Kidney epithelial cell (primary cell): Measurements from ENCODE around the gene SLC12A4. TPM values are rescaled to one million over a fixed set of nuclear protein-coding genes. Genes with fewer than 3 reads are reported as not detected.

Experiments used
- DNase-seq: peaks from one replicate; pipeline ENCODE4 v3.0.0-alpha.2; 2010; ENCODE audit warnings: low read depth
- H3K27me3 ChIP-seq: 2 replicates; pipeline ENCODE4 v1.6.0; 2011; ENCODE audit warnings: low read length; ENCODE audit not compliant: control insufficient read depth, insufficient read depth
- H3K36me3 ChIP-seq: 2 replicates; pipeline ENCODE4 v1.5.1; 2011; ENCODE audit warnings: low read length; ENCODE audit not compliant: control insufficient read depth, insufficient read depth
- H3K4me3 ChIP-seq: 2 replicates; pipeline ENCODE4 v1.5.1; 2011; ENCODE audit warnings: low read depth, mild to moderate bottlenecking, control low read depth, low read length
- total RNA-seq: library from RNA; depleted of rRNA; stranded (reverse); fragments of >200 nt; gene quantifications from 2 replicates; pipeline ENCODE4 v1.2.3, GENCODE V29; 2015
- TF ChIP-seq, protein P1 (sequence below): IDR thresholded peaks from 2 replicates; pipeline ENCODE4 v1.5.1; 2011; ENCODE audit warnings: mild to moderate bottlenecking, moderate library complexity, low read length, control low read depth, inconsistent platforms; ENCODE audit not compliant: insufficient read depth, poor library complexity, severe bottlenecking

The SLC12A4 gene
- total RNA-seq, 1 donor from 2014 or later, result 36.6 TPM

DNA sequence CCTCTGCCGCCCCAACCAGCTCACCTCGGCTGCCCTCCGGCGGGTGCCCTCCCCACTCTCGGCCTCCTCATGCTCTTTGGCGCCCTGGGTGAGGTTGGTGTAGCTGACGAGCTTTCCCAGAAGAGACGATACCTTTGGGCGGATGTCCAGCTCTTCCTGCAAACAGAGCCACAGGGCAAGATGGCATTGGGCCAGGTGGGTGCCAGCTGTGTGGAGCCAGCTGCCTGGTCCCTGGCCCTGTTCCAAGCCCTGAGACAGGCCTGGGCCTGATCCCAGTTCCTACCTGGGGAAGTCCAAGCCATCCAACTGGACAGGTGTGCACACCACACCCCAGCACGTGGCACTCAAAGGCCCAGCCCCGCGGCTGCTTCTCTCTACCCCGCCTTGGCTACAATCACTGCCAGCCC lies 6.9 kb downstream of the SLC12A4 start:
- DNase-seq, result no peak
- TF ChIP-seq, protein P1, sequence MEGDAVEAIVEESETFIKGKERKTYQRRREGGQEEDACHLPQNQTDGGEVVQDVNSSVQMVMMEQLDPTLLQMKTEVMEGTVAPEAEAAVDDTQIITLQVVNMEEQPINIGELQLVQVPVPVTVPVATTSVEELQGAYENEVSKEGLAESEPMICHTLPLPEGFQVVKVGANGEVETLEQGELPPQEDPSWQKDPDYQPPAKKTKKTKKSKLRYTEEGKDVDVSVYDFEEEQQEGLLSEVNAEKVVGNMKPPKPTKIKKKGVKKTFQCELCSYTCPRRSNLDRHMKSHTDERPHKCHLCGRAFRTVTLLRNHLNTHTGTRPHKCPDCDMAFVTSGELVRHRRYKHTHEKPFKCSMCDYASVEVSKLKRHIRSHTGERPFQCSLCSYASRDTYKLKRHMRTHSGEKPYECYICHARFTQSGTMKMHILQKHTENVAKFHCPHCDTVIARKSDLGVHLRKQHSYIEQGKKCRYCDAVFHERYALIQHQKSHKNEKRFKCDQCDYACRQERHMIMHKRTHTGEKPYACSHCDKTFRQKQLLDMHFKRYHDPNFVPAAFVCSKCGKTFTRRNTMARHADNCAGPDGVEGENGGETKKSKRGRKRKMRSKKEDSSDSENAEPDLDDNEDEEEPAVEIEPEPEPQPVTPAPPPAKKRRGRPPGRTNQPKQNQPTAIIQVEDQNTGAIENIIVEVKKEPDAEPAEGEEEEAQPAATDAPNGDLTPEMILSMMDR, result no peak
- Histone ChIP-seq H3K4me3 (no peak overlapping the region), H3K27me3 (no peaks in the 10 kb centered on the region), H3K36me3 (no peaks in the 10 kb centered on the region)

DNA sequence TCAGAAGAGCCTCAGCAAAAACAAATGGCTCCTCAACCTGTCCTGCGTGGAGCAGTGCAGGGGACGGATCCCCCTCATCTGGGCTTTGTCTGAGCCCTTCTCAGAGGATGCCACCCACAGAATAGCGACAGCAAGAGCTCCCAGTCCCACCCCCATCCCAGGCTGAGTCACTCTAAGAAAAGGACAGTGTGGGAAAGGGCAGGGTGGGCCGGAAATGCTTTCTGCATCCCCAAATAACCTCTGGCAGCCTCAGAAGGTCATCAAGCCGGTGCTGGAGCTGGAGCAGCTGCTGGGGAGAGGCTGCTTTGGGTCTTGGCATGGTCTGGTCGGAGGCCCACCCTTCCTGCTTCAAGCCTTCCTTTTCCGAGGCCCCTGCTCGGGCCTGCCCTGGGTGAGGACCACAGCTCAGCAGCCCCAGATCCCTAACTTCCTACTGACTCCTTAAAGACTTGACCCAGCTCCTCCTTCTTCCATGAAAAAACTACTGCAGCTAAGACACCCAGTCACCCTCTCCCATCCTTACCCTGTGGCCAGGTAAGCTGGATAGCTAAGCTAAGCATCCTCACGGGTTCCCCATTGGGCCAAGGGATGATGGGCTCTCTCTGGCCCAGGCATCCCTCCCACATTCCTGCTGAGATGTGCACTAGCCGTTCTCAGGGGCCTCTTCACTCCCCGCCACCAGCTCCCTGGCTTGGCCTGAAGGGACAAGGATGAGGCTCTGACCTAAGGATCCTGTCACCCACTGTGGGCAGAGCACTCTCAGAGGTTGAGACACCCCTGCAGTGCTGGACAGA lies 8.7 kb downstream of the SLC12A4 start:
- Histone ChIP-seq H3K36me3 (peaks cover under 1% of the 10 kb centered on the region), H3K27me3 (no peaks in the 10 kb centered on the region), H3K4me3 (no peak overlapping the region)
- no peak for DNase-seq
- TF ChIP-seq, protein P1, result no peak

DNA sequence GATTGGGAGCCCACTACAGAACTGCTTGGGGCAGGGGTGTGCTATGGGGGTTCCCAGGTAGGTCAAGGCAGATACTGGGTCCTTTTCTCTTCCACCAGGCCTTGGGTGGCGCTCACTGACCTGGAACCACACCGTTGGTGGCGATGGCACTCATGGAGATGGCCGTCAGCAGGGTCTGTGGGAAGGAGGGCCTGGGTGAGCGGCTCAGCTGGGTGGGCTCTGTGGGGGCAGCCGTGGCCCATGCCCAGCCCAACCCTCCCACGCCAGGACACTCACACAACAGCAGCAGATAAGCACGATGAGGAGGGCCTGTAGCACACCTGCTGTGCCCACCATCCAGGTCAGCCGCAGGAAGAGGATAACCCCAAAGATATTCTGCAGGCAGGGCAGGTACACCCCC lies 10.8 kb downstream of the SLC12A4 start:
- TF ChIP-seq, protein P1, result no peak
- no peak for DNase-seq
- peaks cover 1% of the 10 kb centered on the region for H3K36me3 ChIP-seq
- H3K27me3 ChIP-seq, result no peaks in the 10 kb centered on the region
- no peak overlapping the region for H3K4me3 ChIP-seq

DNA sequence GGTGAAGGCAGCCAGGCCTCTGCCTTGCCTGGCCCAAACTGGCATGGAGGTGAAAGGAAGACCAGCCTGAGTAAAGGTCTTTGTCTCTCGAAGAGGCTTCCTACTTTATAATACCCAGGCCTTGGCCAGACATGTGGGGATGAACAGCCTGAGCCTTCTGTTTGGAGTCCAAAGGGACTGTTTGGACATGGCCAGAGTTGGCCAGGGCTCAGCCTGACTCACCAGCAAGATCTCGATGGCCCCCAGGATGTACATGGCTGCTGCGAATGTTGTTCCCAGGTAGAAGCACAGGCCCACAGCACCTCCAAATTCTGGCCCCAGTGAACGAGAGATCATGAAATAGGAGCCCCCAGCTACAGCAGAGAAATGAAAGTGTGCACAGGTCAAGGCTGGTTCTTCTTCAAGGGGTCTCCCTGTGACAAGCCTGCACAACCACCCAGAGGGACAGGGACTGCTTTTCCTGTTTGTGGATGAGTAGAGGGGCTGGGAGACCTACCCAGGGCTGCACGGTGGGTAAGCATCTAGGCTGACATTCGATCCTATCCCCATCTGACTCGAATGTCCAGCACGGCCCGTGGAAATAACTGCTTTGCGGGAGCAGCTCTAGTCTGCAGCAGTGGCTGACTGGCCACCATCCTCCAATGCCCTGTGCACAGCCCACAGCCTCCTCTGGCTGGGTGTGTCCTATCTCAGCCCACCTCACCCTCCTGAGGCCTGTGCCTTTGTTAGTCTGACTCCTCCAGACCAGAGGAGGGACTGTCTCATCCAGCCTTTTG lies 13.8 kb downstream of the SLC12A4 start:
- Histone ChIP-seq H3K36me3 (peaks cover 2% of the 10 kb centered on the region), H3K4me3 (no peak overlapping the region), H3K27me3 (no peaks in the 10 kb centered on the region)
- no peak for DNase-seq
- TF ChIP-seq, protein P1, result no peak

DNA sequence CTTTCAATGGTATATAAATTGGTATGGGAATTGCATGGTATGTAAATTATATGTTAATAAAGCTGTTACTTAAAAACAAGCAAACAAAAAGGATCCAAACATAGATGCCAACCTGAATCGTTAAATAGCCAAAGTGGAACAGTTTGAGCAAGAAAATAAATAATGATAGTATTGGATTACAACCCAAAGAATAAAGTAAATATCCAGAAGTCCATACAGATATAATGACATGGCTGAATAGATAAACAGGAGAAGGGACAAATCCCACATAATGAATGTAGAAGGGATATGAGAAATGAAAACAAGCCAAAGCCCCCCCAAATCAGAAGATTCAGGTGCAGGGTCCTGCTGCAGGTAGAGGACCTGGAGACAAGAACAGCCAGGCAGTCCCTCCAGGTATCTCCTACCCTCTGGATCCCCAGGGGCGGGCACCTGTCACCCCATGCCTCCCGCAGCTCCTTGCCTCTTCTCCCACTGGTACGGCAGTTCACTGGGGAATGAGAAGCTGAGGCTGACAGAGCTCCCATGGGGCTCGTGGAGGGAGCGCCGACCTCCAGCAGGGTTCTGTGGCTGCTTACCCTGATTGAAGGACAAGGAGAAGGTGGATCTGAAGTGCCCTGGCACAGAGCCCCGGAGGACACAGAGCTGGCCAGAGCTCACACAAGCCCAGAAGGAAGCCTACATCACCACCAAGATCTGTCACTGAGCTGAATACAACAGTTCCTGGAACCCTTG lies 14.6 kb downstream of the SLC12A4 start:
- TF ChIP-seq, protein P1, result no peak
- no peak for DNase-seq
- no peaks in the 10 kb centered on the region for H3K27me3 ChIP-seq
- no peak overlapping the region for H3K4me3 ChIP-seq
- H3K36me3 ChIP-seq, result peaks cover 2% of the 10 kb centered on the region
